Parathyroid adenoma (tissue), 2 donors: Measurements from ENCODE around the gene COL8A2.

Source experiments
- H2AFZ ChIP-seq: fragments of 300-600 bp; sonication (generic); one replicate; pipeline ENCODE4 v1.7.0; 2017; ENCODE audit warnings: antibody characterized with exemption, mild to moderate bottlenecking
- H3K27ac ChIP-seq: fragments of 300-600 bp; sonication (generic); one replicate; pipeline ENCODE4 v1.7.0; 2017
- H3K27me3 ChIP-seq: fragments of 300-600 bp; sonication (generic); one replicate; pipeline ENCODE4 v1.7.0; 2017; ENCODE audit warnings: low read length; ENCODE audit not compliant: control insufficient read depth, insufficient read depth
- H3K36me3 ChIP-seq: fragments of 300-600 bp; sonication (generic); one replicate; pipeline ENCODE4 v1.7.0; 2017; ENCODE audit warnings: low read length; ENCODE audit not compliant: control insufficient read depth, insufficient read depth
- H3K4me1 ChIP-seq: fragments of 300-600 bp; sonication (generic); one replicate; pipeline ENCODE4 v1.7.0; 2017; ENCODE audit warnings: control low read depth
- H3K4me2 ChIP-seq: fragments of 300-600 bp; sonication (generic); one replicate; pipeline ENCODE4 v1.7.0; 2017; ENCODE audit warnings: low read length
- H3K4me3 ChIP-seq: fragments of 300-600 bp; sonication (generic); one replicate; pipeline ENCODE4 v1.7.0; 2017; ENCODE audit warnings: low read depth, low read length
- H3K79me2 ChIP-seq: fragments of 300-600 bp; sonication (generic); one replicate; pipeline ENCODE4 v1.7.0; 2017; ENCODE audit warnings: control low read depth
- H3K9ac ChIP-seq: fragments of 300-600 bp; sonication (generic); one replicate; pipeline ENCODE4 v1.7.0; 2017; ENCODE audit warnings: mild to moderate bottlenecking
- H3K9me3 ChIP-seq: fragments of 300-600 bp; sonication (generic); one replicate; pipeline ENCODE4 v1.7.0; 2017; ENCODE audit warnings: low read length; ENCODE audit not compliant: control insufficient read depth
- CTCF ChIP-seq: fragments of 300-600 bp; sonication (generic); IDR thresholded peaks from one replicate; pipeline ENCODE4 v1.7.0; 2017; ENCODE audit warnings: antibody characterized with exemption, mild to moderate bottlenecking
- donor health status: primary hyperparathyroidism.

Gene COL8A2

GRCh38 chr1:36087233-36088123 lies 37.5 kb downstream of the COL8A2 start:
- no peak overlapping the region for H3K4me3 ChIP-seq
- no peaks in the 10 kb centered on the region for H3K36me3 ChIP-seq
- no peak overlapping the region for H3K9ac ChIP-seq
- H3K9me3 ChIP-seq = no peaks in the 10 kb centered on the region
- TF ChIP-seq CTCF = no peak
- H3K27ac ChIP-seq = no peak overlapping the region
- H3K27me3 ChIP-seq = no peaks in the 10 kb centered on the region
- no peak overlapping the region for H3K4me2 ChIP-seq
- H3K4me1 ChIP-seq = no peaks in the 10 kb centered on the region
- H3K79me2 ChIP-seq = no peaks in the 10 kb centered on the region
- no peak overlapping the region for H2AFZ ChIP-seq

- Histone ChIP-seq H3K4me3 (no peak overlapping the region), H3K36me3 (no peaks in the 10 kb centered on the region), H3K79me2 (no peaks in the 10 kb centered on the region), H3K4me2 (no peak overlapping the region), H3K4me1 (no peaks in the 10 kb centered on the region), H3K9me3 (no peaks in the 10 kb centered on the region), H3K27ac (no peak overlapping the region), H3K27me3 (no peaks in the 10 kb centered on the region), H2AFZ (no peak overlapping the region), H3K9ac (no peak overlapping the region)
- TF ChIP-seq CTCF = no peak
These were observed 38.3 kb downstream of the COL8A2 start for GRCh38 chr1:36086529-36087232.

GRCh38 chr1:36085686-36086526 lies 39.1 kb downstream of the COL8A2 start:
- no peaks in the 10 kb centered on the region for H3K79me2 ChIP-seq
- no peak for TF ChIP-seq CTCF
- no peak overlapping the region for H2AFZ ChIP-seq
- H3K9me3 ChIP-seq = no peaks in the 10 kb centered on the region
- no peaks in the 10 kb centered on the region for H3K4me1 ChIP-seq
- no peak overlapping the region for H3K27ac ChIP-seq
- H3K9ac ChIP-seq = no peak overlapping the region
- no peaks in the 10 kb centered on the region for H3K27me3 ChIP-seq
- no peak overlapping the region for H3K4me2 ChIP-seq
- H3K4me3 ChIP-seq = no peak overlapping the region
- H3K36me3 ChIP-seq = no peaks in the 10 kb centered on the region

GRCh38 chr1:36085126-36085525 lies 39.9 kb downstream of the COL8A2 start:
- Histone ChIP-seq H3K36me3 (no peaks in the 10 kb centered on the region), H3K9me3 (no peaks in the 10 kb centered on the region), H3K4me3 (no peak overlapping the region), H3K9ac (no peak overlapping the region), H2AFZ (no peak overlapping the region), H3K27me3 (no peaks in the 10 kb centered on the region), H3K4me2 (no peak overlapping the region), H3K79me2 (no peaks in the 10 kb centered on the region), H3K4me1 (no peaks in the 10 kb centered on the region), H3K27ac (no peak overlapping the region)
- TF ChIP-seq CTCF = no peak
